Measurements from ENCODE around the gene RECQL5. TPM values are rescaled to one million over a fixed set of nuclear protein-coding genes. Genes with fewer than 3 reads are reported as not detected.

Gene RECQL5
- total RNA-seq, 1 donor from 2014 or later: 18.7 TPM

GRCh38 chr17:75683583-75683982, 16.6 kb upstream of the RECQL5 start:
- no peaks in the 10 kb centered on the region for H3K36me3 ChIP-seq (ENCODE audit: control insufficient read depth, insufficient read depth, low read length)
- no peak overlapping the region for H3K4me3 ChIP-seq (ENCODE audit: low read depth, low read length)
- DNase-seq (ENCODE audit: low read depth): no peak
- H3K27me3 ChIP-seq (ENCODE audit: control insufficient read depth, insufficient read depth, low read length): no peaks in the 10 kb centered on the region
- no peak for TF ChIP-seq CTCF (IDR thresholded peaks at IDR 0.05; ENCODE audit: insufficient read depth, low read length, poor library complexity, severe bottlenecking)

- Histone ChIP-seq H3K27me3 (ENCODE audit: control insufficient read depth, insufficient read depth, low read length) (no peaks in the 10 kb centered on the region), H3K4me3 (ENCODE audit: low read depth, low read length) (no peak overlapping the region), H3K36me3 (ENCODE audit: control insufficient read depth, insufficient read depth, low read length) (no peaks in the 10 kb centered on the region)
- no peak for DNase-seq (ENCODE audit: low read depth)
- TF ChIP-seq CTCF (IDR thresholded peaks at IDR 0.05; ENCODE audit: insufficient read depth, low read length, poor library complexity, severe bottlenecking): no peak
These were observed 14.3 kb upstream of the RECQL5 start for GRCh38 chr17:75681289-75681688.

- no peak overlapping the region for H3K4me3 ChIP-seq (ENCODE audit: low read depth, low read length)
- DNase-seq (ENCODE audit: low read depth): no peak
- no peaks in the 10 kb centered on the region for H3K36me3 ChIP-seq (ENCODE audit: control insufficient read depth, insufficient read depth, low read length)
- no peak for TF ChIP-seq CTCF (IDR thresholded peaks at IDR 0.05; ENCODE audit: insufficient read depth, low read length, poor library complexity, severe bottlenecking)
- no peaks in the 10 kb centered on the region for H3K27me3 ChIP-seq (ENCODE audit: control insufficient read depth, insufficient read depth, low read length)
These were observed 13.5 kb upstream of the RECQL5 start for GRCh38 chr17:75680431-75680830.

- no peak for TF ChIP-seq CTCF (IDR thresholded peaks at IDR 0.05; ENCODE audit: insufficient read depth, low read length, poor library complexity, severe bottlenecking)
- no peak for DNase-seq (ENCODE audit: low read depth)
- Histone ChIP-seq H3K36me3 (ENCODE audit: control insufficient read depth, insufficient read depth, low read length) (no peaks in the 10 kb centered on the region), H3K4me3 (ENCODE audit: low read depth, low read length) (no peak overlapping the region), H3K27me3 (ENCODE audit: control insufficient read depth, insufficient read depth, low read length) (no peaks in the 10 kb centered on the region)
These were observed 12.8 kb upstream of the RECQL5 start for GRCh38 chr17:75679706-75680211.

- no peaks in the 10 kb centered on the region for H3K27me3 ChIP-seq (ENCODE audit: control insufficient read depth, insufficient read depth, low read length)
- DNase-seq (ENCODE audit: low read depth): no peak
- no peaks in the 10 kb centered on the region for H3K36me3 ChIP-seq (ENCODE audit: control insufficient read depth, insufficient read depth, low read length)
- TF ChIP-seq CTCF (IDR thresholded peaks at IDR 0.05; ENCODE audit: insufficient read depth, low read length, poor library complexity, severe bottlenecking): no peak
- no peak overlapping the region for H3K4me3 ChIP-seq (ENCODE audit: low read depth, low read length)
These were observed 9.5 kb upstream of the RECQL5 start for GRCh38 chr17:75676461-75676860.

- Histone ChIP-seq H3K27me3 (ENCODE audit: control insufficient read depth, insufficient read depth, low read length) (no peaks in the 10 kb centered on the region), H3K4me3 (ENCODE audit: low read depth, low read length) (no peak overlapping the region), H3K36me3 (ENCODE audit: control insufficient read depth, insufficient read depth, low read length) (no peaks in the 10 kb centered on the region)
- no peak for DNase-seq (ENCODE audit: low read depth)
- TF ChIP-seq CTCF (IDR thresholded peaks at IDR 0.05; ENCODE audit: insufficient read depth, low read length, poor library complexity, severe bottlenecking): no peak
These were observed 6.5 kb upstream of the RECQL5 start for GRCh38 chr17:75673487-75673886.
